Measurements from ENCODE around the gene ACOT7.

DNA sequence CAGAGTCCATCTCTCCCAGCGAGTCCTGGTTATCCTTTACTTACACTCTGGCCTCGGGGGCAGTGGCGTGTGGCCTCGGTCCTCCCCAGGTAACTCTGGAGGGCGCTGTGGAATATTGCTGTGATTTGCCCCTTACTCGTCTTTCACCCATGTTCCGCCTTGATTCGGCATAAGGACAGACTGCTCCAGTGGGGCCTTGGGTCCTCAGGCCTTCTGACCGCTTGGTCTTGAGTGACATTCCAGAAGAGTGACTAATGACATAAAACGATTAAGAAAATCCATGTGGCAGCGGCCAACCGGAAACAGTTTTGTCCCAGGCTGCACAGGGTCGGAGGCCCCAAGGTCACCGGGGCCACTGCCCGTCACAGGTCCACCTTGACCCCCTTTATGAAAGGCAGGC is 168.8 kb downstream of the ACOT7 start:
- TF ChIP-seq ZNF562 (CRISPR knock-in tag; IDR thresholded peaks at IDR 0.05; ENCODE audit: borderline replicate concordance) (no peak), POLR2AphosphoS5 (IDR thresholded peaks at IDR 0.05; ENCODE audit: low read depth, low read length) (no peak), TRIM24 (CRISPR knock-in tag; IDR thresholded peaks at IDR 0.05) (no peak), RCOR2 (CRISPR knock-in tag; IDR thresholded peaks at IDR 0.05) (no peak), ARNT2 (CRISPR knock-in tag; IDR thresholded peaks at IDR 0.05; ENCODE audit: low read depth) (no peak), KAT2B (IDR thresholded peaks at IDR 0.05; ENCODE audit: borderline replicate concordance, low read depth, low read length) (no peak), PRDM10 (CRISPR knock-in tag; IDR thresholded peaks at IDR 0.05; ENCODE audit: low read depth) (no peak)
- TF ChIP-seq, protein P1, sequence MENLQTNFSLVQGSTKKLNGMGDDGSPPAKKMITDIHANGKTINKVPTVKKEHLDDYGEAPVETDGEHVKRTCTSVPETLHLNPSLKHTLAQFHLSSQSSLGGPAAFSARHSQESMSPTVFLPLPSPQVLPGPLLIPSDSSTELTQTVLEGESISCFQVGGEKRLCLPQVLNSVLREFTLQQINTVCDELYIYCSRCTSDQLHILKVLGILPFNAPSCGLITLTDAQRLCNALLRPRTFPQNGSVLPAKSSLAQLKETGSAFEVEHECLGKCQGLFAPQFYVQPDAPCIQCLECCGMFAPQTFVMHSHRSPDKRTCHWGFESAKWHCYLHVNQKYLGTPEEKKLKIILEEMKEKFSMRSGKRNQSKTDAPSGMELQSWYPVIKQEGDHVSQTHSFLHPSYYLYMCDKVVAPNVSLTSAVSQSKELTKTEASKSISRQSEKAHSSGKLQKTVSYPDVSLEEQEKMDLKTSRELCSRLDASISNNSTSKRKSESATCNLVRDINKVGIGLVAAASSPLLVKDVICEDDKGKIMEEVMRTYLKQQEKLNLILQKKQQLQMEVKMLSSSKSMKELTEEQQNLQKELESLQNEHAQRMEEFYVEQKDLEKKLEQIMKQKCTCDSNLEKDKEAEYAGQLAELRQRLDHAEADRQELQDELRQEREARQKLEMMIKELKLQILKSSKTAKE (CRISPR knock-in tag; IDR thresholded peaks at IDR 0.05; ENCODE audit: borderline replicate concordance): no peak
- TF ChIP-seq, protein P2, sequence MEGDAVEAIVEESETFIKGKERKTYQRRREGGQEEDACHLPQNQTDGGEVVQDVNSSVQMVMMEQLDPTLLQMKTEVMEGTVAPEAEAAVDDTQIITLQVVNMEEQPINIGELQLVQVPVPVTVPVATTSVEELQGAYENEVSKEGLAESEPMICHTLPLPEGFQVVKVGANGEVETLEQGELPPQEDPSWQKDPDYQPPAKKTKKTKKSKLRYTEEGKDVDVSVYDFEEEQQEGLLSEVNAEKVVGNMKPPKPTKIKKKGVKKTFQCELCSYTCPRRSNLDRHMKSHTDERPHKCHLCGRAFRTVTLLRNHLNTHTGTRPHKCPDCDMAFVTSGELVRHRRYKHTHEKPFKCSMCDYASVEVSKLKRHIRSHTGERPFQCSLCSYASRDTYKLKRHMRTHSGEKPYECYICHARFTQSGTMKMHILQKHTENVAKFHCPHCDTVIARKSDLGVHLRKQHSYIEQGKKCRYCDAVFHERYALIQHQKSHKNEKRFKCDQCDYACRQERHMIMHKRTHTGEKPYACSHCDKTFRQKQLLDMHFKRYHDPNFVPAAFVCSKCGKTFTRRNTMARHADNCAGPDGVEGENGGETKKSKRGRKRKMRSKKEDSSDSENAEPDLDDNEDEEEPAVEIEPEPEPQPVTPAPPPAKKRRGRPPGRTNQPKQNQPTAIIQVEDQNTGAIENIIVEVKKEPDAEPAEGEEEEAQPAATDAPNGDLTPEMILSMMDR (CRISPR knock-in tag; IDR thresholded peaks at IDR 0.05): no peak

Measured in HepG2 (cell line).